Esophagus squamous epithelium (tissue), 4 donors: Measurements from ENCODE around the gene OR1F1.

Source experiments
- POLR2A ChIP-seq, 4 donors: fragments of 450-650 bp; IDR thresholded peaks; one replicate each; pipeline ENCODE4 v1.6.1; 2017; ENCODE audit warnings: antibody characterized with exemption in 4 of 4, mild to moderate bottlenecking in 4 of 4, moderate library complexity in 3 of 4
- TF ChIP-seq, protein P1 (sequence below), 6 experiments: fragments of 450-650 bp in 4 of 6; fragments of 200-600 bp in 2 of 6; sonication (generic) in 2 of 6; IDR thresholded peaks; one replicate each; pipeline ENCODE4 v1.5.1; 2016 to 2019; ENCODE audit warnings: antibody characterized with exemption in 6 of 6, mild to moderate bottlenecking in 4 of 6, moderate library complexity in 4 of 6

DNA sequence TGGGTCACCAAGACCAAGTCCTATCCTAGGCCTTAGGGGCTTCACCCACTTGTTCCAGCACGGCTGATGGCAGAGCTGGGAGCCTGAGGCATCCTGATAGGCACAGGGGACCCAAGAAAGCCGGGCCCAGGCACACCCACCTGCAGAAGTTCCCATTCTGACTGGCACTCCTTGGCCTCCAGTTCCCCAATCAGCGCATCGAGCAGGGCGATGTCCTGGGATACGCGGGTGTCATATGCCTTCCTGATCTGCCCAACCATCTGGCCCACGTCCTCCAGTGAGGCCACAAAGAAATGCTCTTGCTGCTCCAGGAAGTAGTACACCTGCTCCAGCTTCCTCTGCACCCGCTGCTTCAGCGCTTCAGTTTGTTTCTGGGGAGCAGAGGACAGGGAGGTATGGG, 58.9 kb downstream of the OR1F1 start:
- TF ChIP-seq, protein P1, sequence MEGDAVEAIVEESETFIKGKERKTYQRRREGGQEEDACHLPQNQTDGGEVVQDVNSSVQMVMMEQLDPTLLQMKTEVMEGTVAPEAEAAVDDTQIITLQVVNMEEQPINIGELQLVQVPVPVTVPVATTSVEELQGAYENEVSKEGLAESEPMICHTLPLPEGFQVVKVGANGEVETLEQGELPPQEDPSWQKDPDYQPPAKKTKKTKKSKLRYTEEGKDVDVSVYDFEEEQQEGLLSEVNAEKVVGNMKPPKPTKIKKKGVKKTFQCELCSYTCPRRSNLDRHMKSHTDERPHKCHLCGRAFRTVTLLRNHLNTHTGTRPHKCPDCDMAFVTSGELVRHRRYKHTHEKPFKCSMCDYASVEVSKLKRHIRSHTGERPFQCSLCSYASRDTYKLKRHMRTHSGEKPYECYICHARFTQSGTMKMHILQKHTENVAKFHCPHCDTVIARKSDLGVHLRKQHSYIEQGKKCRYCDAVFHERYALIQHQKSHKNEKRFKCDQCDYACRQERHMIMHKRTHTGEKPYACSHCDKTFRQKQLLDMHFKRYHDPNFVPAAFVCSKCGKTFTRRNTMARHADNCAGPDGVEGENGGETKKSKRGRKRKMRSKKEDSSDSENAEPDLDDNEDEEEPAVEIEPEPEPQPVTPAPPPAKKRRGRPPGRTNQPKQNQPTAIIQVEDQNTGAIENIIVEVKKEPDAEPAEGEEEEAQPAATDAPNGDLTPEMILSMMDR (IDR thresholded peaks at IDR 0.05) = no peak
- no peak for TF ChIP-seq POLR2A (IDR thresholded peaks at IDR 0.05)
